HG03520 (cell line): ENCODE data around the gene RFTN1.

Experiments
- ATAC-seq: cut with Tn5 transposase; IDR thresholded peaks from one replicate; pipeline ENCODE4 v1.9.1; 2021; ENCODE audit warnings: mild to moderate bottlenecking, moderate library complexity; ENCODE audit not compliant: unreplicated experiment

Gene RFTN1

GRCh38 chr3:16364963-16365362 is 148.5 kb downstream of the RFTN1 start:
- ATAC-seq: no peak

- no peak for ATAC-seq
Measured at GRCh38 chr3:16364323-16364722, 149.2 kb downstream of the RFTN1 start.

GRCh38 chr3:16363636-16364035 is 149.9 kb downstream of the RFTN1 start:
- ATAC-seq: no peak

DNA sequence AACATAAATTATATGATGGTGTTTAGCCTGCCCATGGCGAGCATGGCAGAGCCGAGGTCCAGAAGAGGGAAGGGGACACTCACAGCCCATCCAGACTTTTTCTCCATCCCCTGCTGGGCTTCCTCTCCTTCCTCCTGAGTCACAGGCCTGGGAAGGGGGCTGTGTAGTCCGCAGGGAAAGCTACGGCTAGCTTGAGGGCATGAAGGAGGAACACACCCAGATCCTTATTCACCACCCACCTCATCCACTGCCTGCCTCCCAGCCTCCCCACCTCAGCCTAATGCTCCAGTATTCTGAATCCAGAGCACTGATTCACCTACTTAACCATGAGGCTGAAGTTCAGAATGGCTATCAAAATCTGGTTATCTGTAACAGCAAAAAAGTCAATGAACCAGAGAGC is 150.7 kb downstream of the RFTN1 start:
- no peak for ATAC-seq

- no peak for ATAC-seq
Measured at GRCh38 chr3:16361087-16361486, 152.4 kb downstream of the RFTN1 start.

DNA sequence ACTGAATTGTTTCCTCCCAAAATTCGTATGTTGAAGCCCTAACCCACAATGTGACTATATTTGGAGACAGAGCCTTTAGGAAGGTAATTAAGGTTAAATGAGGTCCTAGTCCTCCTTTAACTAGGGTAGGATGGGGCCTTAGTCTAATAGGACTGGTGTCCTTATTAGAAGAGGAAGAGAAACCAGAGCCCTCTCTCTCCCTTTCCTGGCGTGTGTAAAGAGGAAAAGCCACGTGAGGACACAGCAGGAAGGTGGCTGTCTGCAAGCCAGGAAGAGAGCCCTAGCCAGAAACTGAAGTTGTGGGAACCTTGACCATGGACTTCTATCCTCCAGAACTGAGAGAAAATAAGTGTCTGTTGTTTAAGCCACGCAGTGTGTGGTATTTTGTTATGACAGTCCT is 154.2 kb downstream of the RFTN1 start:
- no peak for ATAC-seq

- no peak for ATAC-seq
Measured at GRCh38 chr3:16358336-16358735, 155.2 kb downstream of the RFTN1 start.

DNA sequence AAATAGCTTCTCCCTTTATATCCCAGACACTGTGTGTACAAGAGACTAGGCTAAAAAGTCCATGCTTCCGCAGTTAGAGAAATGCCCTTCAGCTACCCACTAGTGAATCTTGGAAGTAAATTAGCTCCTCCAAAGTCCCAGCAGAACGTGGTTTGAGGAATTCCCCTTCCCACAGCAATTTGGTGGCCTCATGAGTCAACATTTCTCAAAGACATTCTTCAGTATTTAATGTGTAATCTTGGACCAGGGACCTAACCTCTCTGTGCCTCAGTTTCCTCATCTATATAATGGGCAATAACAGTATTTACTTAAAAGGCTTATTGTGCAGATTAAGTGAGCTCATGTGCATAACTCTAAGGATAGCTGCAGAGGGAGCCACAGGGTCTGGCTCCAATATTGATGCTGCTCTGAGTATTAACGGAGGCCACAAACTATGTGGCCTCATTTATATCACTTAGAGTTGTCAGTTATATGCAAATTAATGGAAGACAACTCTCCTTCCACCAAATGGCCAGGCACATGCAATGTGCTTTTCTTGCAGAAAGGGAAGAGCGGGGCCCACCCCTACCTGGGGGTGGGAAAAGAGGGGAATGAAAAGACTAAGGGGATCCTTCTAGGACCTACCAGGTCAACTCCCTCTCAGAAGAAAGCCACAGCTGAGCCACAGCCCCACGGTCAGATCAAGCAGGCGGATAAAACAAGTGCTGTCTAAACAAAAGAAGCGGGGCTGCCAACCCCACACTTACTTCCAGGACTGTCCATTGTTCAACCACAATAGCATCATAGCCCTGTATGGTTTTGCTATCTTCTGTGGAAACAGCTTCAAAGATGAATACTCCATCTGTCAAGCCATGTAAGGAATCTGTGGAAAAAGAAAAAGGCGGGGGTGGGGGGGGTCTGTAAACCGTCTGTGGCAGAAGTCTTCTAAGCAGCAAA is 156.0 kb downstream of the RFTN1 start:
- no peak for ATAC-seq

DNA sequence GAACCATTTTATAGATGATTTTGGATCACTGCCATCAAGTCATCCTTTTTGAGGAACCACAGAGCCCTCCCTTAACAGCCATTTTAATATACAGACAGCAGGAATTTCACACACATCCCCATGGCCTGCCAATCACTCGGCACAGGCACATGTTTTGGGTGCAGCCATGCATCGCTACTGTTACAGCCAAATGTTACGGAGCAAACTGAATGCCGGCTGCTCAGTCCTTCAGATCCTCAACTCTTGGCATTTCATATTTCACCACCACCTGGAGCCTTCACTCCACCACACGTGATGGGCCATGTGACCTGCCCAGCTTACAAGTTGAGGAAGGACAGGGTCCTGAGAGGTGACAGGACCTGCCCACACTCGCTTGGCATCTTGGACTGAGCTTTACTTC is 157.7 kb downstream of the RFTN1 start:
- no peak for ATAC-seq

- ATAC-seq: no peak
Measured at GRCh38 chr3:16354291-16354690, 159.2 kb downstream of the RFTN1 start.

GRCh38 chr3:16352428-16352827 is 161.1 kb downstream of the RFTN1 start:
- no peak for ATAC-seq

DNA sequence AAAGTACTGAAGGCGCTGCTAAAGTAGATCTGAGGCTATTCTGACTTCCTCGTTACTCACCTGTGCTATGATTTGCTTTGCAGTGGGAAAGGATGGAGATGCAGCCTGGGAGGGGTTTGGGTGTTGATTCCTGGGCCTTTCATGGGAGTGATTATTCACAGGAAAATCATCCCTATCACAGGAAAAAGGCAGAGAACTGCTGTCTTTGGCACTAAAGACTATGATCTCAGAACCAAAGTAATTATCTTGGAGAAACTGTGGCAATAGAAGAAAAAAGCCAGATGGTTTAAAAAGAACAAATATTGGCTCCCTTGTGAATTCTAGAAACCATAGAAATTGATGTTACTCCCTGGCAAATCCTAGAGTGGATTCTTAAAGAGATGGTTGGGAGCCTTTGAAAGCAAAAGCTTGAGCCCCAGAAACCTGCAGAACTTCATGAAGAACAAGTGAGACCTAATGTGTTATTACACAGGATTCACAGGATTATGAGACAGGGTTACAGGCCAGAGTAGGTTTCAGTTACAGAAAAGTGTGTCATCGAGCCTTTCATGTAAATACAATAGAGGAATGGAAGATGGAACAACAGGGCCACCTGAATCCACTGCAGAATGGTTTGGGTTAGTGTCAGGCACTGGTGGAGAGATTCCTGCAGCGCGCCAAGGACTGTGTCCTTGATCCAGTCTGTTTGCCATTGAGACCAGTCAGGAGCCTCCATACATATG is 162.7 kb downstream of the RFTN1 start:
- no peak for ATAC-seq

GRCh38 chr3:16349986-16350596 is 163.4 kb downstream of the RFTN1 start:
- ATAC-seq: no peak

DNA sequence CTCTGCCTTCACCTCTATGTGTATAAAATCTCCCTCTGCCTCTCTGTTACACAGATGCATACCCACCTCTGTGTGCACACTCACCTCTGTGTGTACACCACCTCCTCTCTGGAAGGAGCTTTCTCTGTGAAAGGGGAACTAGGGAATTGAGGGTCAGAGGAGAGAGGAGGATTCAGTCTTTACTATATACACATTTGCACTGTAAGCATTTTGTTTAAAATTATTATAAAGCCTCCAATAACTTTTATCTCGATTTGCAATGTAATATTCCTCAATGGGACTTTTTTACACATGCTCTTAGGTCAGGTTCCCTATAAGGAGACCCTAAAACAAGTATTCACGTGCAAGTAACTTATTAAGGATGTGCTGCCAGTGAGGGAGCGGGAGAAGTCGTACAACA is 166.0 kb downstream of the RFTN1 start:
- ATAC-seq: no peak

- no peak for ATAC-seq
Measured at GRCh38 chr3:16346413-16347081, 167.0 kb downstream of the RFTN1 start.

DNA sequence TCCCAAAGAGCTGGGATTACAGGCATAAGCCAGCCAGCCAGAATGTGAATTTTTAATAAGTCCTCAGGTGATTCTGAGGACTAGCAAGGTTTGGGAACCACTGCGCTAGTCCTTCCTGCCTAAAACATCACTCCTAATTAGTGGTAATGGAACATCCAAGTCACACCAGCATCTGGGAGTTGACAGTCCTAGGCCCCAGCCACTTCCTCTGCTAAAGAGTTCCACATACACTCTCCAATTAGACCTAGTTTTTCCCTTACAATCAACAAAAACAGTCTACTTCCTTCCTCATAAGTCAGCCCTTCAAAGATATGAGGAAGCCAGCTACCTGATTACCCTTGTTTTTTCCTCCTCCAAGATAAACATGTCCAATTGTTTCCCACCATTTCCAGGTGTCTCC is 170.4 kb downstream of the RFTN1 start:
- ATAC-seq: no peak

DNA sequence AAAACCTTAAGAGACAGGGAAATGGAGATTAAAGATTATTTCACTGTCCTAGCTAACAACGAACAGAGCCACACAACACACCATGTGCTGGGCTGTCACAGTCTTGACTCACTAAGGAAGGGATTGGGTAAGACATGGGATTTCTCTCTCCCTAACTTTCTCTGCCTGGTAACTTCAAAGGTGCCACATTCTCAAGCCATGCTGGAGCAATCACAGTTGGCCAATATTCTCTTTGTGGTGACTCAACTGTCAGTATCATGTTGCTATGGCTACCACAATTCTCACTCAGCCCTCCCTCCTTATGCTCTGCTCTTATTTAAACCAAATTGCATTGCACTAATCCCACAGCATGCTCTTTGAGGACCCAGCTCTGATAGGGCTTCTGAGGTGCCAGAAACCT is 174.5 kb downstream of the RFTN1 start:
- ATAC-seq: peak; percentile 68

GRCh38 chr3:16337856-16338540 is 175.5 kb downstream of the RFTN1 start:
- ATAC-seq: peak; percentile 70

- ATAC-seq: no peak
Measured at GRCh38 chr3:16336825-16337224, 176.7 kb downstream of the RFTN1 start.

GRCh38 chr3:16335772-16336645 is 177.5 kb downstream of the RFTN1 start:
- no peak for ATAC-seq
